ENCODE results near the gene STRA8.
A peak's percentile ranks its signal among the peaks of the same experiment; 100 is the strongest.

Gene STRA8

GRCh38 chr7:135285547-135286233 is 52.1 kb downstream of the STRA8 start:
- TF ChIP-seq CTCF (IDR thresholded peaks at IDR 0.05; ENCODE audit: unreplicated experiment in 3 of 3), result no peak
- H3K4me3 Mint-ChIP-seq, result no peak overlapping the region
- H3K36me3 Mint-ChIP-seq (ENCODE audit: low read depth), result no peaks in the 10 kb centered on the region
- peaks cover 42% of the 10 kb centered on the region for H3K4me1 Mint-ChIP-seq
- H3K9me3 Mint-ChIP-seq, result no peaks in the 10 kb centered on the region
- no peak overlapping the region for H3K27ac Mint-ChIP-seq
- H3K27me3 Mint-ChIP-seq (ENCODE audit: low read depth), result peaks cover 9% of the 10 kb centered on the region

- peaks cover 35% of the 10 kb centered on the region for H3K4me1 Mint-ChIP-seq
- H3K36me3 Mint-ChIP-seq (ENCODE audit: low read depth), result no peaks in the 10 kb centered on the region
- H3K4me3 Mint-ChIP-seq, result no peak overlapping the region
- no peak for TF ChIP-seq CTCF (IDR thresholded peaks at IDR 0.05; ENCODE audit: unreplicated experiment in 3 of 3)
- peaks cover 8% of the 10 kb centered on the region for H3K27me3 Mint-ChIP-seq (ENCODE audit: low read depth)
- H3K9me3 Mint-ChIP-seq, result no peaks in the 10 kb centered on the region
- H3K27ac Mint-ChIP-seq, result no peak overlapping the region
Measured at GRCh38 chr7:135286876-135287275, 53.2 kb downstream of the STRA8 start.

GRCh38 chr7:135290594-135290993 is 57.0 kb downstream of the STRA8 start:
- H3K9me3 Mint-ChIP-seq, result peaks cover 3% of the 10 kb centered on the region
- no peak overlapping the region for H3K4me3 Mint-ChIP-seq
- no peaks in the 10 kb centered on the region for H3K36me3 Mint-ChIP-seq (ENCODE audit: low read depth)
- H3K4me1 Mint-ChIP-seq, result peaks cover 15% of the 10 kb centered on the region
- no peak for TF ChIP-seq CTCF (IDR thresholded peaks at IDR 0.05; ENCODE audit: unreplicated experiment in 3 of 3)
- peak overlapping the region in 1 of 3 experiments; percentile 45 for H3K27ac Mint-ChIP-seq
- peaks cover 7% of the 10 kb centered on the region for H3K27me3 Mint-ChIP-seq (ENCODE audit: low read depth)

GRCh38 chr7:135291809-135292253 is 58.2 kb downstream of the STRA8 start:
- H3K9me3 Mint-ChIP-seq, result peaks cover 9% of the 10 kb centered on the region

GRCh38 chr7:135299235-135299634 is 65.6 kb downstream of the STRA8 start:
- Mint-ChIP-seq H3K27me3 (ENCODE audit: low read depth) (peaks cover 3% of the 10 kb centered on the region), H3K36me3 (ENCODE audit: low read depth) (no peaks in the 10 kb centered on the region), H3K27ac (peak overlapping the region; percentile 3 to 44 (median 19)), H3K4me1 (peaks cover 60% of the 10 kb centered on the region), H3K9me3 (peaks cover 22% of the 10 kb centered on the region), H3K4me3 (no peak overlapping the region)
- no peak for TF ChIP-seq CTCF (IDR thresholded peaks at IDR 0.05; ENCODE audit: unreplicated experiment in 3 of 3)

More at GRCh38 chr7:135291809-135292253, 58.2 kb downstream of the STRA8 start:
- no peak overlapping the region for H3K4me3 Mint-ChIP-seq
- H3K27ac Mint-ChIP-seq, result no peak overlapping the region
- TF ChIP-seq CTCF (IDR thresholded peaks at IDR 0.05; ENCODE audit: unreplicated experiment in 3 of 3), result no peak
- H3K27me3 Mint-ChIP-seq (ENCODE audit: low read depth), result peaks cover 7% of the 10 kb centered on the region
- H3K36me3 Mint-ChIP-seq (ENCODE audit: low read depth), result no peaks in the 10 kb centered on the region
- peaks cover 15% of the 10 kb centered on the region for H3K4me1 Mint-ChIP-seq

Measured in nephron (organoid).